PFSK-1 (cell line): Measurements from ENCODE around the gene MAP7.

ENCODE experiments used
- FOXP2 ChIP-seq: optimal IDR thresholded peaks from 2 replicates; pipeline ENCODE3; 2011; ENCODE audit warnings: borderline replicate concordance, control low read depth, inconsistent platforms; ENCODE audit not compliant: insufficient read depth; ENCODE audit errors: extremely low read length, extremely low read depth
- POLR2AphosphoS5 ChIP-seq: IDR thresholded peaks from 2 replicates; pipeline ENCODE4 v1.6.1; 2012; ENCODE audit warnings: low read depth, mild to moderate bottlenecking, control low read depth, low read length, moderate library complexity
- REST ChIP-seq, 2 experiments: IDR thresholded peaks; 2 replicates each; pipeline versions ENCODE4 v1.6.1 to v1.8.0; 2011 to 2012; ENCODE audit warnings: low read depth in 2 of 2, low read length in 2 of 2, control low read depth in 1 of 2, inconsistent platforms in 1 of 2, mild to moderate bottlenecking in 1 of 2, moderate library complexity in 1 of 2; ENCODE audit not compliant: insufficient read depth in 1 of 2
- SIN3A ChIP-seq: IDR thresholded peaks from 2 replicates; pipeline ENCODE4 v1.6.1; 2012; ENCODE audit warnings: mild to moderate bottlenecking, low read length, moderate library complexity, borderline replicate concordance; ENCODE audit not compliant: insufficient read depth
- TAF1 ChIP-seq: IDR thresholded peaks from 2 replicates; pipeline ENCODE4 v1.6.1; 2012; ENCODE audit warnings: low read length, control low read depth, borderline replicate concordance; ENCODE audit not compliant: insufficient read depth

MAP7 gene

GRCh38 chr6:136470044-136470443, 80.2 kb downstream of the MAP7 start:
- no peak for TF ChIP-seq TAF1
- TF ChIP-seq REST (IDR thresholded peaks at IDR 0.05; ENCODE audit: insufficient read depth in 1 of 2, low read depth in 2 of 2, low read length in 2 of 2) = no peak
- no peak for TF ChIP-seq SIN3A
- no peak for TF ChIP-seq FOXP2
- TF ChIP-seq POLR2AphosphoS5 = no peak

GRCh38 chr6:136469154-136469553, 81.1 kb downstream of the MAP7 start:
- TF ChIP-seq POLR2AphosphoS5 (no peak), FOXP2 (no peak), REST (IDR thresholded peaks at IDR 0.05; ENCODE audit: insufficient read depth in 1 of 2, low read depth in 2 of 2, low read length in 2 of 2) (no peak), SIN3A (no peak), TAF1 (no peak)

GRCh38 chr6:136468711-136469110, 81.5 kb downstream of the MAP7 start:
- no peak for TF ChIP-seq TAF1
- TF ChIP-seq FOXP2 = no peak
- no peak for TF ChIP-seq REST (IDR thresholded peaks at IDR 0.05; ENCODE audit: insufficient read depth in 1 of 2, low read depth in 2 of 2, low read length in 2 of 2)
- TF ChIP-seq SIN3A = no peak
- no peak for TF ChIP-seq POLR2AphosphoS5

GRCh38 chr6:136467186-136467585, 83.0 kb downstream of the MAP7 start:
- no peak for TF ChIP-seq REST (IDR thresholded peaks at IDR 0.05; ENCODE audit: insufficient read depth in 1 of 2, low read depth in 2 of 2, low read length in 2 of 2)
- TF ChIP-seq SIN3A = no peak
- no peak for TF ChIP-seq POLR2AphosphoS5
- no peak for TF ChIP-seq FOXP2

- no peak for TF ChIP-seq REST (IDR thresholded peaks at IDR 0.05; ENCODE audit: insufficient read depth in 1 of 2, low read depth in 2 of 2, low read length in 2 of 2)
- TF ChIP-seq POLR2AphosphoS5 = no peak
- TF ChIP-seq SIN3A = no peak
- no peak for TF ChIP-seq TAF1
- TF ChIP-seq FOXP2 = no peak
These were observed 83.4 kb downstream of the MAP7 start for GRCh38 chr6:136466777-136467176.
